ENCODE data around the gene SYCE3.

DNA sequence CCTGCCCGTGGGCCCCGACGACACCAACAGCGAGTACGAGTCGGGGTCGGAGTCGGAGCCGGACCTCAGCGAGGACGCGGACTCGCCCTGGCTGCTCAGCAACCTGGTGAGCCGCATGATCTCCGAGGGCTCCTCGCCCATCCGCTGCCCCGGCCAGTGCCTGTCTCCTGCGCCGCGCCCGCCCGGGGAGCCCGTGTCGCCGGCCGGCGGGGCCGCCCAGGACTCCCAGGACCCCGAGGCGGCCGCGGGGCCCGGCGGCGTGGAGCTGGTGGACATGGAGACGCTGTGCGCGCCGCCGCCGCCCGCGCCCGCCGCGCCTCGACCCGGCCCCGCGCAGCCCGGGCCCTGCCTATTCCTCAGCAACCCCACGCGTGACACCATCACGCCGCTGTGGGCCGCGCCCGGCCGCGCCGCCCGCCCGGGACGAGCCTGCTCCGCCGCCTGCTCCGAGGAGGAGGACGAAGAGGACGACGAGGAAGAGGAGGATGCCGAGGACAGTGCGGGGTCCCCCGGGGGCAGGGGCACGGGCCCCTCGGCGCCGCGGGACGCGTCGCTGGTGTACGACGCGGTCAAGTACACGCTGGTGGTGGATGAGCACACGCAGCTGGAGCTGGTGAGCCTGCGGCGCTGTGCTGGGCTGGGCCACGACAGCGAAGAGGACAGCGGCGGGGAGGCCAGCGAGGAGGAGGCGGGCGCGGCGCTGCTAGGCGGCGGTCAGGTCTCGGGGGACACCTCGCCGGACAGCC, 41.7 kb upstream of the SYCE3 start:
- TF ChIP-seq EZH2 (IDR thresholded peaks at IDR 0.05) (no peak), EZH2phosphoT487 (IDR thresholded peaks at IDR 0.05) (no peak)
- TF ChIP-seq, protein P1, sequence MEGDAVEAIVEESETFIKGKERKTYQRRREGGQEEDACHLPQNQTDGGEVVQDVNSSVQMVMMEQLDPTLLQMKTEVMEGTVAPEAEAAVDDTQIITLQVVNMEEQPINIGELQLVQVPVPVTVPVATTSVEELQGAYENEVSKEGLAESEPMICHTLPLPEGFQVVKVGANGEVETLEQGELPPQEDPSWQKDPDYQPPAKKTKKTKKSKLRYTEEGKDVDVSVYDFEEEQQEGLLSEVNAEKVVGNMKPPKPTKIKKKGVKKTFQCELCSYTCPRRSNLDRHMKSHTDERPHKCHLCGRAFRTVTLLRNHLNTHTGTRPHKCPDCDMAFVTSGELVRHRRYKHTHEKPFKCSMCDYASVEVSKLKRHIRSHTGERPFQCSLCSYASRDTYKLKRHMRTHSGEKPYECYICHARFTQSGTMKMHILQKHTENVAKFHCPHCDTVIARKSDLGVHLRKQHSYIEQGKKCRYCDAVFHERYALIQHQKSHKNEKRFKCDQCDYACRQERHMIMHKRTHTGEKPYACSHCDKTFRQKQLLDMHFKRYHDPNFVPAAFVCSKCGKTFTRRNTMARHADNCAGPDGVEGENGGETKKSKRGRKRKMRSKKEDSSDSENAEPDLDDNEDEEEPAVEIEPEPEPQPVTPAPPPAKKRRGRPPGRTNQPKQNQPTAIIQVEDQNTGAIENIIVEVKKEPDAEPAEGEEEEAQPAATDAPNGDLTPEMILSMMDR (IDR thresholded peaks at IDR 0.05): no peak
